Hepatocyte (in vitro differentiated cells): ENCODE data around the gene OTOS. TPM values are rescaled to one million over a fixed set of nuclear protein-coding genes. Genes with fewer than 3 reads are reported as not detected.

Experiments
- DNase-seq: peaks from one replicate; pipeline ENCODE4 v3.0.0-alpha.2; 2016; ENCODE audit warnings: low spot score
- H2AFZ ChIP-seq: fragments of 200-600 bp; sonication (generic); 2 replicates; pipeline ENCODE4 v1.6.0; 2016; ENCODE audit warnings: antibody characterized with exemption, mild to moderate bottlenecking
- H3K27ac ChIP-seq: fragments of 200-600 bp; sonication (generic); 2 replicates; pipeline ENCODE4 v1.5.1; 2016; ENCODE audit warnings: mild to moderate bottlenecking
- H3K27me3 ChIP-seq: fragments of 200-600 bp; sonication (generic); 2 replicates; pipeline ENCODE4 v1.6.1; 2016
- H3K36me3 ChIP-seq: fragments of 200-600 bp; sonication (generic); replicated peaks from 2 replicates; pipeline ENCODE4 v1.5.1; 2016; ENCODE audit warnings: low read depth; ENCODE audit not compliant: insufficient read depth
- H3K4me1 ChIP-seq: fragments of 200-600 bp; sonication (generic); 2 replicates; pipeline ENCODE4 v1.5.1; 2016; ENCODE audit warnings: mild to moderate bottlenecking, moderate library complexity; ENCODE audit not compliant: insufficient read depth
- H3K4me2 ChIP-seq: fragments of 200-600 bp; sonication (generic); 2 replicates; pipeline ENCODE4 v1.6.0; 2016
- H3K4me3 ChIP-seq: fragments of 200-600 bp; sonication (generic); 2 replicates; pipeline ENCODE4 v1.5.1; 2016; ENCODE audit warnings: mild to moderate bottlenecking
- H3K79me2 ChIP-seq: fragments of 200-600 bp; sonication (generic); 2 replicates; pipeline ENCODE4 v1.6.0; 2017; ENCODE audit warnings: mild to moderate bottlenecking
- H3K9me2 ChIP-seq: fragments of 200-600 bp; sonication (generic); replicated peaks from 2 replicates; pipeline ENCODE4 v1.6.0; 2017; ENCODE audit warnings: mild to moderate bottlenecking; ENCODE audit not compliant: insufficient read depth
- H3K9me3 ChIP-seq: fragments of 200-600 bp; sonication (generic); 2 replicates; pipeline ENCODE4 v1.5.1; 2016; ENCODE audit warnings: low read depth, mild to moderate bottlenecking
- H4K20me1 ChIP-seq: fragments of 200-600 bp; sonication (generic); 2 replicates; pipeline ENCODE4 v1.6.0; 2016; ENCODE audit warnings: mild to moderate bottlenecking; ENCODE audit not compliant: insufficient read depth, poor library complexity, severe bottlenecking
- EZH2 ChIP-seq: fragments of 200-600 bp; sonication (generic); IDR thresholded peaks from 2 replicates; pipeline ENCODE4 v1.6.1; 2016; ENCODE audit warnings: antibody characterized with exemption, mild to moderate bottlenecking, borderline replicate concordance
- EZH2phosphoT487 ChIP-seq: fragments of 200-600 bp; sonication (generic); IDR thresholded peaks from one replicate; pipeline ENCODE4 v1.6.1; 2018; ENCODE audit warnings: antibody characterized with exemption, mild to moderate bottlenecking, low read depth, moderate library complexity; ENCODE audit not compliant: unreplicated experiment, severe bottlenecking
- WGBS: methylation state at CpG from one replicate; pipeline ENCODE4 v1.1.6; 2016; ENCODE audit warnings: low lambda C conversion rate; ENCODE audit errors: missing lambda C conversion rate; 5-methylcytosine and 5-hydroxymethylcytosine counted together
- polyA plus RNA-seq: library from polyadenylated mRNA; unstranded; fragments of >200 nt; fragmentation: Nextera tagmentation; extraction: Ambion mirVana; gene quantifications from 2 replicates; pipeline ENCODE4 v1.2.1, GENCODE V29; 2016
- total RNA-seq: library from RNA; depleted of rRNA; stranded (reverse); fragments of >200 nt; gene quantifications from 2 replicates; pipeline ENCODE4 v1.2.3, GENCODE V29; 2014
- TF ChIP-seq, protein P1 (sequence below): fragments of 200-600 bp; sonication (generic); IDR thresholded peaks from 2 replicates; pipeline ENCODE4 v1.5.1; 2016; ENCODE audit warnings: antibody characterized with exemption, mild to moderate bottlenecking; ENCODE audit not compliant: poor library complexity

Gene OTOS
- total and polyA plus RNA-seq, 2 experiments from 2014 or later = 0.50 TPM; not detected in 1

DNA sequence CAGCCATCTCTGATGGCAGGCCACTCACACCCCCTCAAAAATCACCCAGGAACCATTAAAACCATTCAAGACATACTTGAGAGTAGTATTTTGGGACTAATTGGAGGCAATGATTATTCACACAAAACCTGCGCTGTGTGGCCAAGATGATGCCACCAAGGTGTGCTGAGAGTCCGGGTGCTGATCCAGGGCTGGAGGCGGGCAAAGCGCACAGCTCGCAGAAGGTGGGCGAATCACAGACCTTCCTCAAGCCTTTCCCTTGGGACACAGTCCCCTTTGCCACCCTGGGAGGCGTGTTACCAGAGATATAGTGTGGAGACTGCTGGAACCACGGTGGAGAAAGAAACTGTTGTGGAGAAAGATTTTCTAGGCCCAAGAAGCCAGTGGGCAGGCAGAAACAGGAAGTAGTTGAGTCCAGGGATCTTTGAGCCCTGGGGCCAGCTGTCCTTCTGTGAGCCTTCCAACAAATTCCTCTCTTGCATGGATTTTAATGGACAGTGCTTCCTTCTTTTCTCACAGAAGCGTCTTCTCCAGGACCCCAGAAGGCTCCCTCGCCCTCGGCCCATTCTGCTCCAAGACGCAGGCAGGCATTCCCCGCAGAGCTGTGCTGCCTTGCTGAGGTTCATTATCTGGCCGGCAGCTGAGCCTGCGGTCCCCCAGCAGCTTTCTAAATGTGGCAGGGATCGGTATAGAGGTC lies 12.4 kb downstream of the OTOS start:
- no peak for DNase-seq
- Histone ChIP-seq H3K79me2 (no peaks in the 10 kb centered on the region), H3K4me1 (no peaks in the 10 kb centered on the region), H3K4me2 (no peak overlapping the region), H3K9me3 (no peaks in the 10 kb centered on the region), H2AFZ (no peak overlapping the region), H3K27ac (no peak overlapping the region), H3K27me3 (no peaks in the 10 kb centered on the region), H3K9me2 (no peaks in the 10 kb centered on the region), H3K4me3 (no peak overlapping the region), H4K20me1 (no peaks in the 10 kb centered on the region), H3K36me3 (no peaks in the 10 kb centered on the region)
- 98% methylated on average over 16 of the region's 16 CpGs for WGBS
- TF ChIP-seq EZH2 (no peak), EZH2phosphoT487 (no peak)
- TF ChIP-seq, protein P1, sequence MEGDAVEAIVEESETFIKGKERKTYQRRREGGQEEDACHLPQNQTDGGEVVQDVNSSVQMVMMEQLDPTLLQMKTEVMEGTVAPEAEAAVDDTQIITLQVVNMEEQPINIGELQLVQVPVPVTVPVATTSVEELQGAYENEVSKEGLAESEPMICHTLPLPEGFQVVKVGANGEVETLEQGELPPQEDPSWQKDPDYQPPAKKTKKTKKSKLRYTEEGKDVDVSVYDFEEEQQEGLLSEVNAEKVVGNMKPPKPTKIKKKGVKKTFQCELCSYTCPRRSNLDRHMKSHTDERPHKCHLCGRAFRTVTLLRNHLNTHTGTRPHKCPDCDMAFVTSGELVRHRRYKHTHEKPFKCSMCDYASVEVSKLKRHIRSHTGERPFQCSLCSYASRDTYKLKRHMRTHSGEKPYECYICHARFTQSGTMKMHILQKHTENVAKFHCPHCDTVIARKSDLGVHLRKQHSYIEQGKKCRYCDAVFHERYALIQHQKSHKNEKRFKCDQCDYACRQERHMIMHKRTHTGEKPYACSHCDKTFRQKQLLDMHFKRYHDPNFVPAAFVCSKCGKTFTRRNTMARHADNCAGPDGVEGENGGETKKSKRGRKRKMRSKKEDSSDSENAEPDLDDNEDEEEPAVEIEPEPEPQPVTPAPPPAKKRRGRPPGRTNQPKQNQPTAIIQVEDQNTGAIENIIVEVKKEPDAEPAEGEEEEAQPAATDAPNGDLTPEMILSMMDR = no peak

DNA sequence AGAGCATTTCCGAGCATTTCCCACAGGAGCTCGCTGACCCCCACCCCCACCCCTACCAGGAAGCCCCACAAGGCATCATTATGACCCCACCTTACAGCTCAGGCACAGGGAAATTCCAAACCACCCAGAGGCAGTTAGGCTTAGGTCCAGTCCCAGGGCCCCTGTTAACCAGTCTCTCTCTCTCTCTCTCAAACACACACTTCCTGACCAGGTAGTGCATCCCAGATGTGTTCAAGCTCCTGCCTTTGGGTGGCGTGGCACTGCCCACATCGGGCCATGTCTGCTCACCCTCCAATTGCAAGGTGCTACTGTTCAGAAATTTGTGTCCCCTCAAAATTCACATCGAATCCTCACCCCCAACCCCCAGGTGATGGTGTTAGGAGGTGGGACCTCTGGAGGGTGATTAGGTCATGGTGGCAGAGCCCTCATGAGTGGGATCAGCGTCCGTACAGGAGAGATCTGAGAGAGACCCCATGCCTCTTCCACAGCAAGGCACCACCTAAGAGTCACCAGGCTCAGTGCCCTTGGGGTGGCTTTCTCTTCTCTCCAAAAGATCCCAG lies 13.2 kb downstream of the OTOS start:
- DNase-seq = no peak
- WGBS = 91% methylated on average over 6 of the region's 7 CpGs

DNA sequence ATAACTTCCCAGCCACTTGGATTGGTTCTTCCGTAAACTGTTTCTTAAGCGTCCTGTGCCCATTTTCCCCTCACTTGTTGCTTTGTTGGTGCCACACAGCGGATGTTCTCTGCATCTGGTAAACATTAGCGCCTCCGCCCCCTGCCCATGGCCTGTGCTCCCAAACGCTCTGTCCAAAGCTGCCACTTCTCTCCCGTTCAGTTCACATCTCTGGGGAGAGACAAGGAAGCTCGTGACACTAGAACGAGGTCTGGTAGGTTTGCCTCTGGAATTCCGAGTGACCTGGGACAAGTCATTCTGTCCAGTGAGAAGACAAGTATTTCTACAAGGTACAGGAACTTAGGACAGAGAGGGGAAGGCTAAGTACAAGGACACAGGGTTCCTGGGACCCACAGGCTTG lies 13.7 kb downstream of the OTOS start:
- H3K4me2 ChIP-seq = no peak overlapping the region
- no peak overlapping the region for H3K27ac ChIP-seq
- no peaks in the 10 kb centered on the region for H3K27me3 ChIP-seq
- no peaks in the 10 kb centered on the region for H3K9me2 ChIP-seq
- H4K20me1 ChIP-seq = no peaks in the 10 kb centered on the region
- no peaks in the 10 kb centered on the region for H3K9me3 ChIP-seq
- no peak overlapping the region for H2AFZ ChIP-seq
- H3K4me1 ChIP-seq = no peaks in the 10 kb centered on the region
- 93% methylated on average over 10 of the region's 10 CpGs for WGBS
- TF ChIP-seq EZH2phosphoT487 = no peak
- TF ChIP-seq, protein P1 = no peak
- TF ChIP-seq EZH2 = no peak
- no peak overlapping the region for H3K4me3 ChIP-seq
- DNase-seq = no peak
- no peaks in the 10 kb centered on the region for H3K36me3 ChIP-seq
- no peaks in the 10 kb centered on the region for H3K79me2 ChIP-seq

More for the DNA sequence above, 13.2 kb downstream of the OTOS start:
- Histone ChIP-seq H4K20me1 (no peaks in the 10 kb centered on the region), H3K27ac (no peak overlapping the region), H3K4me2 (no peak overlapping the region), H3K9me3 (no peaks in the 10 kb centered on the region), H3K79me2 (no peaks in the 10 kb centered on the region), H2AFZ (no peak overlapping the region), H3K9me2 (no peaks in the 10 kb centered on the region), H3K27me3 (no peaks in the 10 kb centered on the region), H3K36me3 (no peaks in the 10 kb centered on the region), H3K4me3 (no peak overlapping the region), H3K4me1 (no peaks in the 10 kb centered on the region)
- TF ChIP-seq EZH2 (no peak), EZH2phosphoT487 (no peak)
- TF ChIP-seq, protein P1 = no peak
